ENCODE data around the gene TMEM91.

The TMEM91 gene

GRCh38 chr19:41376241-41376997 is at the start of gene TMEM91:
Gene TMEM91, plus strand, starts transcription at chr19:41376533. Its CDS starts 1,777 bp downstream, at chr19:41378310.
- no peaks in the 10 kb centered on the region for H3K27me3 ChIP-seq (ENCODE audit: insufficient read depth, low read length)
- H3K4me3 ChIP-seq (ENCODE audit: low read length): no peak within 1 kb of the TSS
- no peaks in the 10 kb centered on the region for H3K9me3 ChIP-seq (ENCODE audit: low read length)
- H2AFZ ChIP-seq (ENCODE audit: low read depth, low read length): no peak within 1 kb of the TSS
- H3K36me3 ChIP-seq (ENCODE audit: insufficient read depth, low read length): peaks cover 5% of the 10 kb centered on the region
- H3K4me1 ChIP-seq (ENCODE audit: insufficient read depth, low read length): no peaks in the 10 kb centered on the region

- peaks cover 32% of the 10 kb centered on the region for H3K4me1 ChIP-seq (ENCODE audit: insufficient read depth, low read length)
- no peak overlapping the region for H2AFZ ChIP-seq (ENCODE audit: low read depth, low read length)
- peaks cover 5% of the 10 kb centered on the region for H3K36me3 ChIP-seq (ENCODE audit: insufficient read depth, low read length)
- H3K9me3 ChIP-seq (ENCODE audit: low read length): no peaks in the 10 kb centered on the region
- H3K27me3 ChIP-seq (ENCODE audit: insufficient read depth, low read length): no peaks in the 10 kb centered on the region
- H3K4me3 ChIP-seq (ENCODE audit: low read length): no peak overlapping the region
Measured at GRCh38 chr19:41327076-41327575, 49.2 kb upstream of the TMEM91 start.

GRCh38 chr19:41327576-41328156 is 48.7 kb upstream of the TMEM91 start:
- Histone ChIP-seq H2AFZ (ENCODE audit: low read depth, low read length) (no peak overlapping the region), H3K9me3 (ENCODE audit: low read length) (no peaks in the 10 kb centered on the region), H3K4me1 (ENCODE audit: insufficient read depth, low read length) (peaks cover 30% of the 10 kb centered on the region), H3K4me3 (ENCODE audit: low read length) (no peak overlapping the region), H3K27me3 (ENCODE audit: insufficient read depth, low read length) (no peaks in the 10 kb centered on the region), H3K36me3 (ENCODE audit: insufficient read depth, low read length) (peaks cover under 1% of the 10 kb centered on the region)

GRCh38 chr19:41328157-41328841 is 48.0 kb upstream of the TMEM91 start:
- Histone ChIP-seq H3K36me3 (ENCODE audit: insufficient read depth, low read length) (no peaks in the 10 kb centered on the region), H3K4me3 (ENCODE audit: low read length) (no peak overlapping the region), H3K9me3 (ENCODE audit: low read length) (no peaks in the 10 kb centered on the region), H3K27me3 (ENCODE audit: insufficient read depth, low read length) (no peaks in the 10 kb centered on the region), H3K4me1 (ENCODE audit: insufficient read depth, low read length) (peaks cover 24% of the 10 kb centered on the region), H2AFZ (ENCODE audit: low read depth, low read length) (no peak overlapping the region)

GRCh38 chr19:41328842-41329225 is 47.5 kb upstream of the TMEM91 start:
- Histone ChIP-seq H3K9me3 (ENCODE audit: low read length) (no peaks in the 10 kb centered on the region), H2AFZ (ENCODE audit: low read depth, low read length) (no peak overlapping the region), H3K36me3 (ENCODE audit: insufficient read depth, low read length) (no peaks in the 10 kb centered on the region), H3K4me3 (ENCODE audit: low read length) (no peak overlapping the region), H3K4me1 (ENCODE audit: insufficient read depth, low read length) (peaks cover 22% of the 10 kb centered on the region), H3K27me3 (ENCODE audit: insufficient read depth, low read length) (no peaks in the 10 kb centered on the region)

- no peaks in the 10 kb centered on the region for H3K9me3 ChIP-seq (ENCODE audit: low read length)
- no peak overlapping the region for H2AFZ ChIP-seq (ENCODE audit: low read depth, low read length)
- no peak overlapping the region for H3K4me3 ChIP-seq (ENCODE audit: low read length)
- no peaks in the 10 kb centered on the region for H3K36me3 ChIP-seq (ENCODE audit: insufficient read depth, low read length)
- no peaks in the 10 kb centered on the region for H3K27me3 ChIP-seq (ENCODE audit: insufficient read depth, low read length)
- H3K4me1 ChIP-seq (ENCODE audit: insufficient read depth, low read length): peaks cover 6% of the 10 kb centered on the region
Measured at GRCh38 chr19:41330481-41330880, 45.9 kb upstream of the TMEM91 start.

GRCh38 chr19:41330946-41331678 is 45.2 kb upstream of the TMEM91 start:
- peaks cover under 1% of the 10 kb centered on the region for H3K4me1 ChIP-seq (ENCODE audit: insufficient read depth, low read length)
- H3K36me3 ChIP-seq (ENCODE audit: insufficient read depth, low read length): no peaks in the 10 kb centered on the region
- no peaks in the 10 kb centered on the region for H3K9me3 ChIP-seq (ENCODE audit: low read length)
- no peak overlapping the region for H3K4me3 ChIP-seq (ENCODE audit: low read length)
- H2AFZ ChIP-seq (ENCODE audit: low read depth, low read length): no peak overlapping the region
- H3K27me3 ChIP-seq (ENCODE audit: insufficient read depth, low read length): no peaks in the 10 kb centered on the region

GRCh38 chr19:41332000-41332399 is 44.3 kb upstream of the TMEM91 start:
- H3K36me3 ChIP-seq (ENCODE audit: insufficient read depth, low read length): no peaks in the 10 kb centered on the region
- H3K4me3 ChIP-seq (ENCODE audit: low read length): no peak overlapping the region
- no peaks in the 10 kb centered on the region for H3K4me1 ChIP-seq (ENCODE audit: insufficient read depth, low read length)
- no peaks in the 10 kb centered on the region for H3K9me3 ChIP-seq (ENCODE audit: low read length)
- no peaks in the 10 kb centered on the region for H3K27me3 ChIP-seq (ENCODE audit: insufficient read depth, low read length)
- no peak overlapping the region for H2AFZ ChIP-seq (ENCODE audit: low read depth, low read length)

GRCh38 chr19:41332468-41332867 is 43.9 kb upstream of the TMEM91 start:
- Histone ChIP-seq H2AFZ (ENCODE audit: low read depth, low read length) (no peak overlapping the region), H3K27me3 (ENCODE audit: insufficient read depth, low read length) (no peaks in the 10 kb centered on the region), H3K36me3 (ENCODE audit: insufficient read depth, low read length) (no peaks in the 10 kb centered on the region), H3K4me3 (ENCODE audit: low read length) (no peak overlapping the region), H3K9me3 (ENCODE audit: low read length) (no peaks in the 10 kb centered on the region), H3K4me1 (ENCODE audit: insufficient read depth, low read length) (no peaks in the 10 kb centered on the region)

- no peaks in the 10 kb centered on the region for H3K9me3 ChIP-seq (ENCODE audit: low read length)
- no peaks in the 10 kb centered on the region for H3K27me3 ChIP-seq (ENCODE audit: insufficient read depth, low read length)
- no peak overlapping the region for H2AFZ ChIP-seq (ENCODE audit: low read depth, low read length)
- no peaks in the 10 kb centered on the region for H3K36me3 ChIP-seq (ENCODE audit: insufficient read depth, low read length)
- no peak overlapping the region for H3K4me3 ChIP-seq (ENCODE audit: low read length)
- no peaks in the 10 kb centered on the region for H3K4me1 ChIP-seq (ENCODE audit: insufficient read depth, low read length)
Measured at GRCh38 chr19:41334793-41335192, 41.5 kb upstream of the TMEM91 start.

- Histone ChIP-seq H3K27me3 (ENCODE audit: insufficient read depth, low read length) (no peaks in the 10 kb centered on the region), H3K4me1 (ENCODE audit: insufficient read depth, low read length) (no peaks in the 10 kb centered on the region), H3K9me3 (ENCODE audit: low read length) (no peaks in the 10 kb centered on the region), H2AFZ (ENCODE audit: low read depth, low read length) (no peak overlapping the region), H3K36me3 (ENCODE audit: insufficient read depth, low read length) (no peaks in the 10 kb centered on the region), H3K4me3 (ENCODE audit: low read length) (no peak overlapping the region)
Measured at GRCh38 chr19:41335467-41335866, 40.9 kb upstream of the TMEM91 start.

GRCh38 chr19:41339936-41340335 is 36.4 kb upstream of the TMEM91 start:
- no peak overlapping the region for H2AFZ ChIP-seq (ENCODE audit: low read depth, low read length)
- H3K4me3 ChIP-seq (ENCODE audit: low read length): no peak overlapping the region
- no peaks in the 10 kb centered on the region for H3K27me3 ChIP-seq (ENCODE audit: insufficient read depth, low read length)
- H3K4me1 ChIP-seq (ENCODE audit: insufficient read depth, low read length): no peaks in the 10 kb centered on the region
- H3K9me3 ChIP-seq (ENCODE audit: low read length): no peaks in the 10 kb centered on the region
- peaks cover 4% of the 10 kb centered on the region for H3K36me3 ChIP-seq (ENCODE audit: insufficient read depth, low read length)
